ENCODE results near the gene BAHD1. TPM values are rescaled to one million over a fixed set of nuclear protein-coding genes. Genes with fewer than 3 reads are reported as not detected.

Gene BAHD1
- total and polyA plus RNA-seq, 8 donors = 11.4 to 27.2 (median 15.4) TPM

- Histone ChIP-seq H3K4me3 (no peak overlapping the region), H3K27me3 (no peaks in the 10 kb centered on the region), H3K4me1 (no peaks in the 10 kb centered on the region), H3K9me3 (no peaks in the 10 kb centered on the region), H3K36me3 (no peaks in the 10 kb centered on the region), H3K27ac (no peak overlapping the region)
- TF ChIP-seq CTCF (IDR thresholded peaks at IDR 0.05) = no peak
- DNase-seq = peak in 1 of 4 donors; percentile 13
- intact Hi-C loops (cut with DNase I) = no loop called here
- peak; percentile 91 for ATAC-seq
Measured at GRCh38 chr15:40477642-40478327, 37.0 kb downstream of the BAHD1 start.

- no peak overlapping the region for H3K4me3 ChIP-seq
- no peaks in the 10 kb centered on the region for H3K4me1 ChIP-seq
- H3K36me3 ChIP-seq = no peaks in the 10 kb centered on the region
- no peak overlapping the region for H3K27ac ChIP-seq
- intact Hi-C loops (cut with DNase I) = no loop called here
- no peak for TF ChIP-seq CTCF (IDR thresholded peaks at IDR 0.05)
- no peaks in the 10 kb centered on the region for H3K27me3 ChIP-seq
- DNase-seq = no peak
- ATAC-seq = no peak
- no peaks in the 10 kb centered on the region for H3K9me3 ChIP-seq
Measured at GRCh38 chr15:40479024-40479423, 38.3 kb downstream of the BAHD1 start.

DNA sequence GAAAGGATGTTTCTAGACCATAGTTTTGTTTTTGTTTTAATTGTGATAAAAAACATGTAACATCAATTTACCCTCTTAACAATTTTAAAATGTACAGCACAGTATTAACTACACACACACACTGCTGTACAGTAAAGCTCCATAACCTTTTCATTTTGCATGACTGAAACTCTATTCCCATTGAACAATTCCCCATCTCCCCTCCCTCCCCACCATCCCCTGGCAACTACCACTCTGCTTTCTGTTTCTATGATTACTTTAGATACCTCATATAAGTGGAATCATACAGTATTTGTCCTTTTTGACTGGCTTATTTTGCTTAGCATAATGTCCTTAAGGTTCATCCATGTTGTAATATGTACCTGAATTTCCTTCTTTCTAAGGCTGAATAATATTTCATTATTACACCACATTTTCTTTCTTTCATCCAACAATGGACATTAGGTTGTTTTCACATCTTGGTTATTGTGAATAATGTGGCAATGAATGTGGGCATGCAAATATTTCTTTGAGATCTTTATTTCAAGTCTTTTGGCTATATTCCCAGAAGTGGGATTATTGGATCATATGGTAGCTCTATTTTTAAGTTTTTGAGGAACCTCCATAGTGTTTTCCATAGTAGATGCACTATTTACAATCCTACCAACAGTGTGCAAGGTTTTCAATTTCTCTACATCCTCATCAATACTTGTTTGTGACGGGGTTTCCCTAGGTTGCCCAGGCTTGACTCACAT lies 40.8 kb downstream of the BAHD1 start:
- no peak for TF ChIP-seq CTCF (IDR thresholded peaks at IDR 0.05)
- Histone ChIP-seq H3K27me3 (no peaks in the 10 kb centered on the region), H3K9me3 (no peaks in the 10 kb centered on the region), H3K36me3 (no peaks in the 10 kb centered on the region), H3K4me1 (no peaks in the 10 kb centered on the region), H3K27ac (no peak overlapping the region), H3K4me3 (no peak overlapping the region)
- DNase-seq (no peak), ATAC-seq (no peak)
- intact Hi-C loops (cut with DNase I) = no loop called here

- no peak for DNase-seq
- no peak for ATAC-seq
- Histone ChIP-seq H3K4me1 (no peaks in the 10 kb centered on the region), H3K4me3 (no peak overlapping the region), H3K27me3 (no peaks in the 10 kb centered on the region), H3K27ac (no peak overlapping the region), H3K9me3 (no peaks in the 10 kb centered on the region), H3K36me3 (no peaks in the 10 kb centered on the region)
- intact Hi-C loops (cut with DNase I) = no loop called here
- no peak for TF ChIP-seq CTCF (IDR thresholded peaks at IDR 0.05)
Measured at GRCh38 chr15:40483919-40484318, 43.2 kb downstream of the BAHD1 start.

DNA sequence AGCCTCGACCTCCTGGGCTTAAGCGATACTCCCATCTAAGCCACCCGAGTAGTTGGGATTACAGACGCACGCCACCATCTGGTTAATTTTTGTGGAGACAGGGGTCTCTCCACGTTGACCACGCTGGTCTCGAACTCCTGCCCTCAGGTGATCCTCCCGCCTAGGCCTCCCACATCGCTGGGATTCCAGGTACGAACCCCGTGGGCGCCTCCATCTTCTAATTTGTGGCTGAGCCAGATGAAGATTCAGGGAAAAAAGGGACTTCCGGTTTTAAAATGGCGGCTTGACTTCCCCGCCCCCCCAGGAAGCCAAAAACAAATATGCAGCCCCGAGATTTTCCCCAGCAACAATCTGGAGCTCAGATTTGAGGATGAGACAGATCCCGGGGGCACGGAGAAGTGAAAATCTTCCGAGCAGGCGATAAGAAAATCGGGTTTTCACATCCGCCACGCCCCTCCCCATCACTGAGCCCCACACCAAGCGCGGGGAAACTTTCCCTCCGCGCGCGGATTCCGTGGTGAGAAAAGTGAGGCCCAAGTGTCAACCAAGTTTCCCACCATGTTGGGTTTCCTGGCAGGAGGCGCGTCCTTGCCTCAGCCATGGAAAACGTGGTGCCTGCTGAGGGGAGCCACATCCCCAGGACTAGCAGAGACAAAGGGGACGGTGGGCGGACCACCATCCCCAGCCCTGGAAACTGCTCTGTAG lies 45.5 kb downstream of the BAHD1 start:
- intact Hi-C loops (cut with DNase I) = no loop called here
- H3K9me3 ChIP-seq = no peaks in the 10 kb centered on the region
- no peaks in the 10 kb centered on the region for H3K27me3 ChIP-seq
- DNase-seq (peak in 1 of 4 donors; percentile 63), ATAC-seq (no peak)
- TF ChIP-seq CTCF (IDR thresholded peaks at IDR 0.05) = no peak
- no peak overlapping the region for H3K4me3 ChIP-seq
- H3K4me1 ChIP-seq = no peaks in the 10 kb centered on the region
- no peak overlapping the region for H3K27ac ChIP-seq
- H3K36me3 ChIP-seq = no peaks in the 10 kb centered on the region

All from left lung (tissue), 10 donors.